Measurements from ENCODE around the gene LPP. TPM values are rescaled to one million over a fixed set of nuclear protein-coding genes. Genes with fewer than 3 reads are reported as not detected.
A peak's percentile ranks its signal among the peaks of the same experiment; 100 is the strongest.

LPP gene
- total RNA-seq, 1 experiment from 2014 or later, result 264 TPM

DNA sequence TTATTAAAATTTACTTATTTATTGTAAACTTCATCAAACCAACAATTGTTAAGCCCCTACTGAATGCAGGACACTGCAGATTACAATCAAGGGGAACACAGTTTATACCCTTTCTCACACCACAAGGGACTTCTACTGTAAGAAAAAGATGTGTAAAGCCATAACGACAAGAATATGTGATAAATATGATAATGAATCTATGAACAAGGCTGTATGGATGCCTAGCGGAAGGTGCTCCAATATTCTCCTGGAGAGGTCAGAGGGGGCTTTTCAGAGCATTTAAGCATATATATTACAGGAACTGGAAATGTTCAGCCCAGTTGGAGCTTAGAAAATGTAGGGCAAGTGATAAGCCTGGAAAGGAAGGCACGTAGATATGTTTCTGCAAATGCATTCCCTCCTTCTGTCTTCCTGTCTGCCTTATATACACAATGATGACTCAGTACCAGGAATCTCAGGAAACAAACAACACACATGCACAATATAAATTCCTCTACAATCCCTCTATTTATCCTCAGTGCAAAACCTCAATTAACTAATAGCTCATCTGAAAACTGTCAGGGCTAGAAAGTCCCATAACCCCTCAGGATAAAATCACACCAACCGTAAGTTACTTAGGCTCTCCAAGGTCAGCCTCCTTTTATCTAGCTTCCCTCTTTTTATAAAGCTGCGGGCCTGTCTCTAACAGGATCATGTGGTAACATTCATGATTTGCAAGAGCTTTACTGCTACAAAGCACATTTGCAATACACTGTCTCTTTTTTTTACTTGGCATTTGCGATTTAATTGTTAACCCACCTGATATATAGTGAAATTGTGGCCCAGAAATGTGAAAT, 393.1 kb downstream of the LPP start:
- DNase-seq, result no peak
- intact Hi-C loops (cut with micrococcal nuclease; ENCODE audit: unreplicated experiment), result no loop called here

DNA sequence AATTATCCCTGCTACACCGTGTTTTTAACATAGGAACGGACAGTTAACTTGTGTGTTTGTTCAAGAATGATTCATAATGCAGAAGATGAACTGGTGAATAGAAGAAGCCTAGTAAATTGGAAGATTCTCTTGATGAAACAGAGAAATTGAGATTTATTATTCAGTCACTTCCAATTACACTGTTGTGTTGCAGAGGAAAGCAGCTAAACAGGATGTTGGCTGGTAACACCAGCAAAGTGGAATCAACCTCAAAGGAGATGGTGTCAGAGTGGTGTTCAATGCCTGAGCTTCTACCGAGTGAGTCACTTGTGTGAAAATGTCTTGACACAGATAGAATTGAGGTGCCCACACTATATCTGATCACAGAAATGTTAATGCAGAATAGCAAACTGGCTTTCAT, 399.6 kb downstream of the LPP start:
- intact Hi-C loops (cut with micrococcal nuclease; ENCODE audit: unreplicated experiment), result no loop called here
- no peaks in the 10 kb centered on the region for H3K4me1 Mint-ChIP-seq (ENCODE audit: low read depth, unreplicated experiment)
- no peaks in the 10 kb centered on the region for H3K36me3 Mint-ChIP-seq (ENCODE audit: insufficient read depth, unreplicated experiment)
- no peak overlapping the region for H3K4me3 Mint-ChIP-seq (ENCODE audit: low read depth, unreplicated experiment)
- CTCF ChIA-PET, result no interaction called here
- no TSS peak for BruUV-seq (replicated peaks)
- no peak overlapping the region for H3K27ac Mint-ChIP-seq (ENCODE audit: unreplicated experiment)
- H3K9me3 Mint-ChIP-seq (ENCODE audit: low read depth, unreplicated experiment), result no peaks in the 10 kb centered on the region
- no peaks in the 10 kb centered on the region for H3K27me3 Mint-ChIP-seq (ENCODE audit: unreplicated experiment)
- DNase-seq, result no peak
- TF ChIP-seq, protein P1, sequence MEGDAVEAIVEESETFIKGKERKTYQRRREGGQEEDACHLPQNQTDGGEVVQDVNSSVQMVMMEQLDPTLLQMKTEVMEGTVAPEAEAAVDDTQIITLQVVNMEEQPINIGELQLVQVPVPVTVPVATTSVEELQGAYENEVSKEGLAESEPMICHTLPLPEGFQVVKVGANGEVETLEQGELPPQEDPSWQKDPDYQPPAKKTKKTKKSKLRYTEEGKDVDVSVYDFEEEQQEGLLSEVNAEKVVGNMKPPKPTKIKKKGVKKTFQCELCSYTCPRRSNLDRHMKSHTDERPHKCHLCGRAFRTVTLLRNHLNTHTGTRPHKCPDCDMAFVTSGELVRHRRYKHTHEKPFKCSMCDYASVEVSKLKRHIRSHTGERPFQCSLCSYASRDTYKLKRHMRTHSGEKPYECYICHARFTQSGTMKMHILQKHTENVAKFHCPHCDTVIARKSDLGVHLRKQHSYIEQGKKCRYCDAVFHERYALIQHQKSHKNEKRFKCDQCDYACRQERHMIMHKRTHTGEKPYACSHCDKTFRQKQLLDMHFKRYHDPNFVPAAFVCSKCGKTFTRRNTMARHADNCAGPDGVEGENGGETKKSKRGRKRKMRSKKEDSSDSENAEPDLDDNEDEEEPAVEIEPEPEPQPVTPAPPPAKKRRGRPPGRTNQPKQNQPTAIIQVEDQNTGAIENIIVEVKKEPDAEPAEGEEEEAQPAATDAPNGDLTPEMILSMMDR (IDR thresholded peaks at IDR 0.05; ENCODE audit: unreplicated experiment), result no peak

More for the DNA sequence above, 393.1 kb downstream of the LPP start:
- TF ChIP-seq, protein P1 (IDR thresholded peaks at IDR 0.05; ENCODE audit: unreplicated experiment), result no peak
- Mint-ChIP-seq H3K27me3 (ENCODE audit: unreplicated experiment) (no peaks in the 10 kb centered on the region), H3K9me3 (ENCODE audit: low read depth, unreplicated experiment) (no peaks in the 10 kb centered on the region), H3K4me3 (ENCODE audit: low read depth, unreplicated experiment) (no peak overlapping the region), H3K36me3 (ENCODE audit: insufficient read depth, unreplicated experiment) (peaks cover 4% of the 10 kb centered on the region), H3K27ac (ENCODE audit: unreplicated experiment) (peak overlapping the region; percentile 13), H3K4me1 (ENCODE audit: low read depth, unreplicated experiment) (peaks cover 21% of the 10 kb centered on the region)
- no TSS peak for BruUV-seq (replicated peaks)
- CTCF ChIA-PET, result interaction anchor here (0.6 to 1.4 kb wide), 2 partner anchors 13 to 36 kb away, joined by 3 to 5 read pairs; no protein-coding TSS in a partner anchor

DNA sequence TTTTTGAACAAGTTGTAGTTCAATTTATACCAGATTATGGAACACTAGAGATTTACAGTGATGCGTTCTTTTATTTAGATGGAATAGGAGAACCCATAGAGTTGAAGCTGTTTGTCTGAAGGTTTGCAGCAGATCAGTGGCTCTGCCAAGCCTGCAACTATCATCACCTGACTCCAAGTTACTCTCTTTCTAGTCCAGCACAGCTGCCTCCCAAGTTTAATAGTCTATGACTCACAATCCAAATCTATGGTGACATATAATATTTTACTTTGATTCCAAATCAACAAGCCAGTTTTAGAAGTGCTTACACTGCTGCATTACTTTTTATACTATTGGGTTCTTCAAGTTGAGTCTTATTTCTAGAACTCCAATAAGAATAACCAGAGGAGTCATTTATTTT, 400.4 kb downstream of the LPP start:
- DNase-seq, result no peak
- TF ChIP-seq, protein P1 (IDR thresholded peaks at IDR 0.05; ENCODE audit: unreplicated experiment), result no peak
- Mint-ChIP-seq H3K4me1 (ENCODE audit: low read depth, unreplicated experiment) (no peaks in the 10 kb centered on the region), H3K27me3 (ENCODE audit: unreplicated experiment) (no peaks in the 10 kb centered on the region), H3K36me3 (ENCODE audit: insufficient read depth, unreplicated experiment) (no peaks in the 10 kb centered on the region), H3K27ac (ENCODE audit: unreplicated experiment) (no peak overlapping the region), H3K9me3 (ENCODE audit: low read depth, unreplicated experiment) (no peaks in the 10 kb centered on the region), H3K4me3 (ENCODE audit: low read depth, unreplicated experiment) (no peak overlapping the region)
- no TSS peak for BruUV-seq (replicated peaks)
- CTCF ChIA-PET, result no interaction called here
- intact Hi-C loops (cut with micrococcal nuclease; ENCODE audit: unreplicated experiment), result no loop called here

DNA sequence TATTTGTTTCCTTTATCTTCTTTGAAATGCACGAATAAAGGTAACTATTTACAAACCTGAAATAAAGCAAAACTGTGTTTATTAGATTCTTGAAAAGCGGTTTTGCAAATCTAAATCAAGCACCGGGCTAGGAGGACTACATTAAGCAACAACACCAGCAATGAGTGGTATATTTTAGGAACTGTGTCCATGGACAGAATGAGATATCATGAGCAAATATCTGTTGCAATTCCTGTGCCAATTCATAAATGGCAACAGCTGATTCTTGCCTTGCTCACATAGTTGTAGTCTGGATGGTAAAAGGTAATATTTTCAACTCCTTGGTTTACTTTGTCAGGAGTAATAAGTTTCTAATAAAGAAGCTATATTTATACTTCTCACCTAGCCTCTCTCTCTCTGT, 403.3 kb downstream of the LPP start:
- CTCF ChIA-PET, result no interaction called here
- intact Hi-C loops (cut with micrococcal nuclease; ENCODE audit: unreplicated experiment), result no loop called here
- no peak for DNase-seq
- no peaks in the 10 kb centered on the region for H3K36me3 Mint-ChIP-seq (ENCODE audit: insufficient read depth, unreplicated experiment)
- no peaks in the 10 kb centered on the region for H3K27me3 Mint-ChIP-seq (ENCODE audit: unreplicated experiment)
- H3K27ac Mint-ChIP-seq (ENCODE audit: unreplicated experiment), result no peak overlapping the region
- H3K9me3 Mint-ChIP-seq (ENCODE audit: low read depth, unreplicated experiment), result no peaks in the 10 kb centered on the region
- no peak overlapping the region for H3K4me3 Mint-ChIP-seq (ENCODE audit: low read depth, unreplicated experiment)
- TF ChIP-seq, protein P1 (IDR thresholded peaks at IDR 0.05; ENCODE audit: unreplicated experiment), result no peak
- no TSS peak for BruUV-seq (replicated peaks)
- H3K4me1 Mint-ChIP-seq (ENCODE audit: low read depth, unreplicated experiment), result no peaks in the 10 kb centered on the region
